Measurements from ENCODE around the gene XXYLT1. TPM values are rescaled to one million over a fixed set of nuclear protein-coding genes. Genes with fewer than 3 reads are reported as not detected.

The XXYLT1 gene
- total RNA-seq, 1 experiment from 2014 or later = 10.9 TPM

DNA sequence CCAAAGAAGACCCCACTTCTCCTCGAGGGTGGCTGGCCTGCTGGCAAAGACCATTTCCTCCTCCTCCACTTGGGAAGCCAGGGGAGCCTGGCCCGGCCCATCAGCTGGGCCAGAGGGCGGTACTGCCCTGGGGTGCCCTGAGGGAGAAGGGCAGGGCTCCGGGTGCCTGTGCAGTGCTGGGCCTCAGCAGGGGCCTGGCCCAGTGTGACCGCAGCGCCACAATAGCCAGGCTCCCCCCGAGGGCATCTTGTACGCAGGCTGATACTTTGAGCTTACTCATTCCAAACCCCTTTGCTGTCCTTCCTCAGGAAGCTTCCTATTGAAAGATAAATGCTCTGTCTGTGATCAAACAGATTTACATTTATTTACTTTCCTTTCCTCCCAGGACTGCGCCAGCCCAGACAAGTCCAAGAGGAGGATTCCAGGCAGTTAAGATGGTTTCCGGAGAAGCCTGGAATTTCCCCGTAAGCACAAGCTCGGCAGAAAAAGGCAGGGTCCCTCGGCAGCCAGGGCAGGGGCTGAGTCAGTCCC is 240.1 kb downstream of the XXYLT1 start:
- Histone ChIP-seq H3K4me1 (ENCODE audit: control insufficient read depth in 1 of 2, insufficient read depth in 2 of 2, low read length in 2 of 2) (peaks cover 10 to 17% of the 10 kb centered on the region in 2 experiments), H3K9ac (ENCODE audit: low read length) (no peak overlapping the region), H3K4me2 (ENCODE audit: low read length) (no peak overlapping the region), H3K9me2 (ENCODE audit: insufficient read depth) (no peaks in the 10 kb centered on the region), H3K9me3 (ENCODE audit: control insufficient read depth in 1 of 2, insufficient read depth in 1 of 2, low read depth in 1 of 2, low read length in 2 of 2) (no peaks in the 10 kb centered on the region), H3K79me2 (ENCODE audit: insufficient read depth, low read length) (no peaks in the 10 kb centered on the region), H2AFZ (ENCODE audit: low read depth, low read length, poor library complexity, severe bottlenecking) (no peak overlapping the region), H3K27me3 (ENCODE audit: insufficient read depth, low read length) (peaks cover 15% of the 10 kb centered on the region; the same call in 1 of the 2 replicates), H4K20me1 (ENCODE audit: insufficient read depth) (no peaks in the 10 kb centered on the region), H3K4me3 (replicated peaks in 1 of 2; ENCODE audit: low read depth in 1 of 2, low read length in 2 of 2) (no peak overlapping the region), H3K27ac (ENCODE audit: low read depth, low read length) (no peak overlapping the region), H3K36me3 (ENCODE audit: control insufficient read depth in 1 of 2, insufficient read depth in 2 of 2, low read length in 2 of 2) (no peaks in the 10 kb centered on the region)
- no TSS peak for BruUV-seq (replicated peaks)
- DNase-seq (ENCODE audit: low read depth, low spot score) (no peak), ATAC-seq (no peak)
- ChIA-PET CTCF (no interaction called here), POLR2A (no interaction called here), RAD21 (ENCODE audit: low non-redundant PET in 1 of 2, low total read pairs in 2 of 2, uncharacterized antibody in 2 of 2, unreplicated experiment in 2 of 2) (no interaction called here)
- TF ChIP-seq ATF3 (IDR thresholded peaks at IDR 0.05) = no peak
- TF ChIP-seq EZH2 (IDR thresholded peaks at IDR 0.05) = no peak
- TF ChIP-seq FOSL1 (IDR thresholded peaks at IDR 0.05; ENCODE audit: low read depth) = no peak
- no peak for TF ChIP-seq ELF1 (IDR thresholded peaks at IDR 0.05; ENCODE audit: borderline replicate concordance, low read depth)
- no peak for TF ChIP-seq ZBTB33 (IDR thresholded peaks at IDR 0.05; ENCODE audit: extremely low read depth, insufficient replicate concordance, low read length)
- TF ChIP-seq CTCF (IDR thresholded peaks at IDR 0.05 in 2 of 3, conservative IDR thresholded peaks at IDR 0.05 in 1 of 3; ENCODE audit: borderline replicate concordance in 1 of 3, insufficient read depth in 1 of 3, low read depth in 2 of 3, low read length in 2 of 3) = no peak
- no peak for TF ChIP-seq CBX3 (IDR thresholded peaks at IDR 0.05; ENCODE audit: low read depth)
- no peak for TF ChIP-seq TCF7L2 (IDR thresholded peaks at IDR 0.05; ENCODE audit: borderline replicate concordance, extremely low read depth, insufficient read depth, insufficient read length)
- no peak for TF ChIP-seq RAD21 (IDR thresholded peaks at IDR 0.05; ENCODE audit: low read depth)
- TF ChIP-seq CEBPB (IDR thresholded peaks at IDR 0.05; ENCODE audit: low read depth) = no peak
- no peak for TF ChIP-seq EGR1 (IDR thresholded peaks at IDR 0.05; ENCODE audit: low read depth)
- TF ChIP-seq ZNF274 (IDR thresholded peaks at IDR 0.05; ENCODE audit: low read depth, low read length) = no peak
- TF ChIP-seq YY1 (IDR thresholded peaks at IDR 0.05; ENCODE audit: extremely low read depth, insufficient replicate concordance, low read depth, low read length) = no peak
- intact Hi-C loops (cut with micrococcal nuclease) = no loop called here

Data from HCT116 (cell line).